Osteoblast (primary cell): ENCODE data around the gene DENND1A. TPM values are rescaled to one million over a fixed set of nuclear protein-coding genes. Genes with fewer than 3 reads are reported as not detected.

Experiments used
- DNase-seq: peaks from one replicate; pipeline ENCODE4 v3.0.0; 2011; ENCODE audit warnings: low spot score, mixed read lengths; ENCODE audit not compliant: insufficient read length; ENCODE audit errors: missing footprints
- H2AFZ ChIP-seq: 2 replicates; pipeline ENCODE4 v1.6.0; 2011; ENCODE audit warnings: mild to moderate bottlenecking, low read length
- H3K27ac ChIP-seq: 2 replicates; pipeline ENCODE4 v1.5.1; 2011; ENCODE audit warnings: mild to moderate bottlenecking, low read depth, low read length, moderate library complexity
- H3K27me3 ChIP-seq: 2 replicates; pipeline ENCODE4 v1.6.0; 2012; ENCODE audit warnings: mild to moderate bottlenecking, control low read depth, inconsistent platforms, low read length, moderate library complexity; ENCODE audit not compliant: insufficient read depth
- H3K36me3 ChIP-seq: 2 replicates; pipeline ENCODE4 v1.5.1; 2011; ENCODE audit warnings: mild to moderate bottlenecking, low read length, control low read depth, moderate library complexity; ENCODE audit not compliant: insufficient read depth
- H3K4me1 ChIP-seq: 2 replicates; pipeline ENCODE4 v1.5.1; 2011; ENCODE audit warnings: mild to moderate bottlenecking, low read length, control low read depth, moderate library complexity; ENCODE audit not compliant: insufficient read depth
- H3K4me2 ChIP-seq: 2 replicates; pipeline ENCODE4 v1.6.0; 2011; ENCODE audit warnings: mild to moderate bottlenecking, low read length; ENCODE audit not compliant: insufficient read depth
- H3K4me3 ChIP-seq: fragments of 200-600 bp; sonication (generic); 3 replicates; pipeline ENCODE4 v1.5.1; 2012; ENCODE audit warnings: mild to moderate bottlenecking, low read length, inconsistent platforms; ENCODE audit not compliant: insufficient read depth
- H3K79me2 ChIP-seq: 2 replicates; pipeline ENCODE4 v1.6.0; 2012; ENCODE audit warnings: mild to moderate bottlenecking, low read length, control low read depth, inconsistent platforms; ENCODE audit not compliant: insufficient read depth
- H3K9me3 ChIP-seq: 2 replicates; pipeline ENCODE4 v1.5.1; 2011; ENCODE audit warnings: low read depth, low read length, control low read depth
- H4K20me1 ChIP-seq: 2 replicates; pipeline ENCODE4 v1.6.0; 2012; ENCODE audit warnings: mild to moderate bottlenecking, low read length, control low read depth; ENCODE audit not compliant: insufficient read depth
- CTCF ChIP-seq: IDR thresholded peaks from 2 replicates; pipeline ENCODE4 v1.5.1; 2011; ENCODE audit warnings: mild to moderate bottlenecking, low read depth, low read length, moderate library complexity; ENCODE audit errors: extremely low read depth
- total RNA-seq: library from RNA; depleted of rRNA; stranded (reverse); fragments of >200 nt; gene quantifications from 2 replicates; pipeline ENCODE4 v1.2.3, GENCODE V29; 2012

The DENND1A gene
- total RNA-seq, 1 donor, result 14.1 TPM

GRCh38 chr9:123851851-123852250 lies 78.1 kb downstream of the DENND1A start:
- DNase-seq, result no peak
- no peaks in the 10 kb centered on the region for H3K4me1 ChIP-seq
- no peaks in the 10 kb centered on the region for H3K27me3 ChIP-seq
- no peak overlapping the region for H2AFZ ChIP-seq
- H3K9me3 ChIP-seq, result no peaks in the 10 kb centered on the region
- no peak for TF ChIP-seq CTCF
- no peaks in the 10 kb centered on the region for H3K36me3 ChIP-seq
- no peak overlapping the region for H3K4me2 ChIP-seq
- no peaks in the 10 kb centered on the region for H4K20me1 ChIP-seq
- no peak overlapping the region for H3K27ac ChIP-seq
- H3K79me2 ChIP-seq, result no peaks in the 10 kb centered on the region
- no peak overlapping the region for H3K4me3 ChIP-seq

- H3K36me3 ChIP-seq, result no peaks in the 10 kb centered on the region
- TF ChIP-seq CTCF, result no peak
- no peak overlapping the region for H3K27ac ChIP-seq
- H3K27me3 ChIP-seq, result no peaks in the 10 kb centered on the region
- no peaks in the 10 kb centered on the region for H3K9me3 ChIP-seq
- H4K20me1 ChIP-seq, result no peaks in the 10 kb centered on the region
- no peaks in the 10 kb centered on the region for H3K4me1 ChIP-seq
- no peaks in the 10 kb centered on the region for H3K79me2 ChIP-seq
- DNase-seq, result no peak
- H2AFZ ChIP-seq, result no peak overlapping the region
- no peak overlapping the region for H3K4me3 ChIP-seq
- no peak overlapping the region for H3K4me2 ChIP-seq
Measured at GRCh38 chr9:123848447-123849085, 81.4 kb downstream of the DENND1A start.

- Histone ChIP-seq H3K4me2 (no peak overlapping the region), H2AFZ (no peak overlapping the region), H3K4me1 (no peaks in the 10 kb centered on the region), H3K9me3 (peaks cover 2% of the 10 kb centered on the region), H3K36me3 (no peaks in the 10 kb centered on the region), H3K4me3 (no peak overlapping the region), H3K27me3 (no peaks in the 10 kb centered on the region), H4K20me1 (no peaks in the 10 kb centered on the region), H3K27ac (no peak overlapping the region), H3K79me2 (no peaks in the 10 kb centered on the region)
- no peak for TF ChIP-seq CTCF
- DNase-seq, result no peak
Measured at GRCh38 chr9:123846966-123847365, 83.0 kb downstream of the DENND1A start.

GRCh38 chr9:123843703-123844102 lies 86.2 kb downstream of the DENND1A start:
- Histone ChIP-seq H3K36me3 (no peaks in the 10 kb centered on the region), H3K4me3 (no peak overlapping the region)
- TF ChIP-seq CTCF, result no peak

More at GRCh38 chr9:123843703-123844102, 86.2 kb downstream of the DENND1A start:
- Histone ChIP-seq H4K20me1 (no peaks in the 10 kb centered on the region), H3K4me1 (no peaks in the 10 kb centered on the region), H3K27ac (no peak overlapping the region), H3K4me2 (no peak overlapping the region), H3K27me3 (no peaks in the 10 kb centered on the region), H2AFZ (no peak overlapping the region), H3K9me3 (peaks cover 2% of the 10 kb centered on the region), H3K79me2 (no peaks in the 10 kb centered on the region)
- DNase-seq, result no peak
